ENCODE measurements around the gene ANKRD10.
A peak's percentile ranks its signal among the peaks of the same experiment; 100 is the strongest.

Gene ANKRD10

GRCh38 chr13:110920038-110920437, 5.2 kb upstream of the ANKRD10 start:
- TF ChIP-seq, protein P1, sequence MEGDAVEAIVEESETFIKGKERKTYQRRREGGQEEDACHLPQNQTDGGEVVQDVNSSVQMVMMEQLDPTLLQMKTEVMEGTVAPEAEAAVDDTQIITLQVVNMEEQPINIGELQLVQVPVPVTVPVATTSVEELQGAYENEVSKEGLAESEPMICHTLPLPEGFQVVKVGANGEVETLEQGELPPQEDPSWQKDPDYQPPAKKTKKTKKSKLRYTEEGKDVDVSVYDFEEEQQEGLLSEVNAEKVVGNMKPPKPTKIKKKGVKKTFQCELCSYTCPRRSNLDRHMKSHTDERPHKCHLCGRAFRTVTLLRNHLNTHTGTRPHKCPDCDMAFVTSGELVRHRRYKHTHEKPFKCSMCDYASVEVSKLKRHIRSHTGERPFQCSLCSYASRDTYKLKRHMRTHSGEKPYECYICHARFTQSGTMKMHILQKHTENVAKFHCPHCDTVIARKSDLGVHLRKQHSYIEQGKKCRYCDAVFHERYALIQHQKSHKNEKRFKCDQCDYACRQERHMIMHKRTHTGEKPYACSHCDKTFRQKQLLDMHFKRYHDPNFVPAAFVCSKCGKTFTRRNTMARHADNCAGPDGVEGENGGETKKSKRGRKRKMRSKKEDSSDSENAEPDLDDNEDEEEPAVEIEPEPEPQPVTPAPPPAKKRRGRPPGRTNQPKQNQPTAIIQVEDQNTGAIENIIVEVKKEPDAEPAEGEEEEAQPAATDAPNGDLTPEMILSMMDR (conservative IDR thresholded peaks at IDR 0.05; ENCODE audit: low read length), result no peak
- no peak overlapping the region for H3K4me3 ChIP-seq (ENCODE audit: low read length)
- DNase-seq (ENCODE audit: low read depth), result no peak

DNA sequence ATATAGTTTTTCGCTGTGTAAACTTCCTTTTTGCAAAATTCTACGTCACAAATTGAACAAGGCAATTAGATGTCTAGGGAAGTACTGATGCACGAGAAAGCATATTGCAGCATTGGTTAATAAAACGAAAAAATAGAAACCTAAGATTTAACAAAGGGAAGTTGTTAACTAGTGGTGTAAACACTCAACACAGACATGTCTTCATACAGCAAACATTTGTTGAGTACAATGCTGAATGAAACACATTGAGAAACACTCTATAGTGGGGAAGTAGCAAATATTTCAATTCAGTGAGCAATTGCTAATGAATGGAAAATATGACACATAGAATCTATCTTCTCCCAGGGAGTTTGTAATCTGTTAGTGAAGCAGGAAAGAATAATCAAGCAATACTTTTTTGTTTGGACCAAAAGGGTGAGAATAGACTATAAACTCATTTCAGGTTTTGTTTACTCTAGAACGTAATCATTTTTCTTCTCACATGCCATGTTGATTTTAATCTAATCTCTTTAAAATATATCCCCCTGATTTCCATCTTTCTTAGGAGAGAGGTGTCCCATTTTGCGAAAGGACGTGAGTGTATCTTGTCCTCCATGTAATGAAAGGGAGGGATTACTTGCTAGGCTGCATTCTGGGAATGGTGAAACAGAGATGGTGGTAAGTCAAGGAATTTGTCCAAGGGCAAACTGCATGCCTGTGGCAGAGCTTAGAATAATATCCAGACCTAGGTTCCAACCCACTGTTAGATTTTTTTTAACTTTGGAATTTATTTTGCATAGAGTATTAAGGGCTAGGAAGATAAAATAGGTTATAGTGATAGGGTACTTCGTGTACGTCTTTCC, 1.7 kb upstream of the ANKRD10 start:
- peak; percentile 92 for DNase-seq (ENCODE audit: low read depth)
- peak overlapping the region; percentile 72 for H3K4me3 ChIP-seq (ENCODE audit: low read length)
- TF ChIP-seq, protein P1 (conservative IDR thresholded peaks at IDR 0.05; ENCODE audit: low read length), result no peak

DNA sequence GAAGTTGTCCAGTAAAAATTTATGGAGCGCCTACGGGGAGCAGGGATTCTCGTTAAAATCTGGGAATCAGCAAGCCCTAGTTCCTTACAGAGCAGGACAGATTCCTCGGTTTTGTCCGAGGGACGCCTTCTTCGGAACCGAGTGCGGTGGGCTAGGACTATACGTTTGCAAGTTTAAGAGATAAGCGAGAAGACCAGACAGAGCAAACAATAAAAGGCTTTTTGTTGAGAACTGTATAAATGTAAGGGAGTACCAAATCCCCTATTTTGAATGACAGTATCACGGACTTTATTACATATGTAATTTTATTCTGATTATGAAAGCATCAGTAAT, 971 bp upstream of the ANKRD10 start:
- no peak for DNase-seq (ENCODE audit: low read depth)
- H3K4me3 ChIP-seq (ENCODE audit: low read length), result peak overlapping the region; percentile 72
- TF ChIP-seq, protein P1 (conservative IDR thresholded peaks at IDR 0.05; ENCODE audit: low read length), result no peak

DNA sequence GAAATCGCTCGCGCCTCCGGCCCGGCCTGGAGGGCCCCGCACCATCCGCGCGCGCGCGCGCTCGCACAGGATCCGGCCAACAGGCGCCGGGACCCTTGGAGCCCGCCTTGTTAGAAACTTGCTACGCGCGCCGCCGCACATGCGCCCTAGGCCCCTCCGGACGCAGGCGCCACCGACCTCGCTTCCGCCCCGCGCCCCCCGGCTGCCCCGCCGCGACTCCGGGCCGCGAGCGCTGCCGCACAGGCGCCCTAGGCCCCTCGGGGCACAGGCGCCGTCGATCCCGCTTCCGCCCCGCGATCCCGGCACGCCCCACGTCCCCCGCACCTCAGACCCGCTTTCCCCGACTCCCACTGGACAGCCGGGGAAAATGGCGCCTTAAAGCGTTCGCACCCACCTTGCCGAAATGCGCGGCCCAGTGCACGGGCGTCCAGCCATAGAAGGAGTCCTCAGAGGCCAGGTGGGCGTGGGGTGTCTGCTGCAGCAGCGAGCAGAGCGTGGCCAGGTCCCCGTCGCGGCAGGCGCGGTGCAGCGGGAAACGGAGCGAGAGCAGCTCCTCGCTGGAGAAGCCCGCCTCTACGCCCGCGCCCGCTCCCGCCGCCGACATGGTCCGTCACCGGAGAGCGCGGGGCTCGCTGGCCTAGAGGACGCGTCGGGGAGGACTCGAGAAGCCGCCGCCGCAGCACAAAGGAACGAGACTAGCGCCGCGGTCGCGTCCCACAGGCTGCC, 375 bp downstream of the ANKRD10 start:
- peak overlapping the region; percentile 97 for H3K4me3 ChIP-seq (ENCODE audit: low read length)
- TF ChIP-seq, protein P1 (conservative IDR thresholded peaks at IDR 0.05; ENCODE audit: low read length), result no peak
- peak; percentile 76 for DNase-seq (ENCODE audit: low read depth)

- TF ChIP-seq, protein P1 (conservative IDR thresholded peaks at IDR 0.05; ENCODE audit: low read length), result no peak
- DNase-seq (ENCODE audit: low read depth), result no peak
- H3K4me3 ChIP-seq (ENCODE audit: low read length), result peak overlapping the region; percentile 97
Observed at GRCh38 chr13:110914081-110914330, 863 bp downstream of the ANKRD10 start.

- DNase-seq (ENCODE audit: low read depth), result no peak
Observed at GRCh38 chr13:110913322-110914080, 1.4 kb downstream of the ANKRD10 start.

More at GRCh38 chr13:110913322-110914080, 1.4 kb downstream of the ANKRD10 start:
- peak overlapping the region; percentile 97 for H3K4me3 ChIP-seq (ENCODE audit: low read length)
- TF ChIP-seq, protein P1 (conservative IDR thresholded peaks at IDR 0.05; ENCODE audit: low read length), result no peak
